CD4-positive, alpha-beta T cell treated with Interleukin-2 at 100 ng/mL for 4 hours (primary cell): ENCODE results near the gene PROB1.
"Not testable (repeated sequence)": the region's sequence is repeated elsewhere in the genome, so short reads cannot be mapped to it uniquely, and the experiment has no call there.

Experiments
- DNase-seq: peaks from one replicate; pipeline ENCODE4 v3.0.0-alpha.2; 2020; ENCODE audit warnings: low spot score

PROB1 gene

GRCh38 chr5:139413153-139413552 is 18.2 kb upstream of the PROB1 start:
- DNase-seq, result no peak

DNA sequence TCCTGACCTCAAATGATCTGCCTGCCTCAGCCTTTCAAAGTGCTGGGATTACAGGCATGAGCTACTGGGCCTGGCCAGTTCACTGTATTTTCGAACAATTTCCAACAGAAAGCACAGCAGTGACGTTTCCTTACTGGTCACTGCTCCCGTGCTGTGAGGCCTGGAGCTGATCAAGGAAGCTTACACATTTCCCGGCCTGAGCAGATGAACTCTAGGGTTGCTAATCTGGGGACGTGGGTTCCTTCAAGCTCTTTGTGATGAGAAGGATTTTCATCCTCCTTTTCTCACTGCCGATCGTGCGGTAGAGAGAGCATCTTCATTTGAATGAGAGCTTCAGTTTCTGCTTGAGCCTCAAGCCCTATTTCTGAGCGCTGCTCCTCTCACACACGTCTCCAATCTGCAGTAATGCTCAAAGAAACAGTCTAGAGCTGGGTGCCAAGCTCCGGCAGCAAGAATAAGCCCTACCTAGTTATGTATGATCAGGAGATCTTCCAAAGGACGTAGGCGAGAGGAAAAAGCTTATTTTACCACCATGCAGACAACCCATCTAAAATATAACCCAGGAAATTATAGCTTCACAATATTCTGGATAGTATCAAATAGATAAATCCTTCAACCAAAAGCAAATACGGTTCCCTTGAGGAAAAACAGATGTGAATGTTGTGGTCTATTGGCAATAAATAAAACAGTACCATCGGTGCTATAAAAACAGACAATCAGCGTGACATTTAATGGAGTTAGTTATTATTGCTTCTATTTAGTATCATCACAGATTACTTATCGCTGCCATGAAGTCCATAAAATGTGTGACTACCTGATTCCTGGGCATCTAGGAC is 16.3 kb upstream of the PROB1 start:
- no peak for DNase-seq

- DNase-seq, result no peak
Measured at GRCh38 chr5:139410121-139410992, 15.5 kb upstream of the PROB1 start.

- not testable (repeated sequence) for DNase-seq
Measured at GRCh38 chr5:139409116-139409515, 14.2 kb upstream of the PROB1 start.

GRCh38 chr5:139408191-139408590 is 13.3 kb upstream of the PROB1 start:
- DNase-seq, result no peak

- DNase-seq, result no peak
Measured at GRCh38 chr5:139407517-139407916, 12.6 kb upstream of the PROB1 start.

DNA sequence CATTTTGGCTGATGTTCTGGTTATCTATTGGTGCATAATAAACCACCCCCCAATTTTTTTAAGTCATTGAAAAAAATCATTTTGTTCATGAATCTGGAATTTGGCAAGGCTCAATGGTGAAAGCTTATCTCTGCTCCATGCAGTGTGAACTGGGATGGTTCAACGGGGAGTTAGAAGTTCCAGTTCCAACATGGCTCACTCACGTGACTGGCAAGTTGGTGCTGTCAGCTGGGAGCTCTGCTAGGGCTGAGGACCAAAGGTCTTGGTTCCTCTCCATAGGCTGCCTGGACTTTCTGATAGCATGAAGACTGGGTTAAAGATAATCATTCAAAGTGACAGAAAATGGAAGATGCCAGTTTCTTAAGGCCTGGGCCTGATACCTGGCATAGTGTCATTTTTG is 12.1 kb upstream of the PROB1 start:
- DNase-seq, result no peak

DNA sequence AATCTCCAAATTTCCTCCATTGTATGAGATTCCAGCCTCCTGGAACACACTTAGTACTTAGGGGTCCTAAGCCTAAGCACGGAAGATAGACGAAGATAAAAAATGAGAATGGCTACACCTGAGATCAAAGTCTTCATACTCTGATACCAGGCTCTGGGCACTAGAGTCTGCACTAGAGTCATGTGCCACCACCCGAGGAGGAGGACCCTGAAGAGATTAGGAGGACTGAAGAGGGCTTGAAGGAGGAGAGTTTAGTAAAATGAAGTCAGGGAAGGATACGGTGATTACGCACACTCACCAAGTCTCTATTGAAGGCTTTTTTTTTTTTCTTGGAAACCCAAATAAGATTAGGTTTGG is 9.6 kb upstream of the PROB1 start:
- no peak for DNase-seq

DNA sequence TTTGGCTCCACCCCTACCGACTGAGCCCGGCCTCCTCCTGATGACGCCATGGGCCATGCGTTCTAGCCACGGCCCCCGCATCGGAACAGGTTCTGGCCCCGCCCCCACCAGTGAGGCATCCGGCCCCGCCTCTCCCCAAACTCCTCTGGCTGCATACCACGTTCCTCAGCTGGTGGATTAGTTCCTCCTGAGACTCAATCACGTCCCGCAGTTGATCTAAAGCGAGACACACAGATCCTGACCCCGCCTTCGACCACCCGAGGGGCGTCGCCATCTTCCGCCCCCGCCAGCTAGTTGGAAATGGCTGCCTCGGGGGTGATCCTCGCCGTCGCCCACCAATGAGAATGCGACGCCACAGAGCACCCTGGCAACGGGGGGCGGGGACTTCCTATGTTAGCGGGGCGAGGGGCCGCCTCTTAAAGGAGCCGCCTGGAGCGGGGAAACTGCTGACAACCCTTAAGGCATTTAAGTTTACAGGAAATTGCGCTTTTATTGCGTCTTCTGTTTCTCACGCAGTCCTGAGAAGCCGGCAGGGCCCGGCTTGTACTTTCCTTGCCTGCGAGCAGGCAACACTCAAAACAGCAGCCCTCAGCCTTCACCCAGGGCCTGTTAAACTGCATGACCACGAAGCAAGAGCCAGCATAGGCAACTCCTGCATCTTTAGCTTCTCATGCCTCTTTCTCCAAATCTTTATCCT is 9.0 kb upstream of the PROB1 start, which contains the start of gene SPATA24:
Gene SPATA24, minus strand, starts transcription at position 303 of the 697 bp plus-strand sequence. Its CDS starts 29 bp downstream, at position 274.
- peak; percentile 97 for DNase-seq

GRCh38 chr5:139403418-139403786 is 8.5 kb upstream of the PROB1 start:
- no peak for DNase-seq

GRCh38 chr5:139402561-139403158 is 7.8 kb upstream of the PROB1 start:
- DNase-seq, result no peak

DNA sequence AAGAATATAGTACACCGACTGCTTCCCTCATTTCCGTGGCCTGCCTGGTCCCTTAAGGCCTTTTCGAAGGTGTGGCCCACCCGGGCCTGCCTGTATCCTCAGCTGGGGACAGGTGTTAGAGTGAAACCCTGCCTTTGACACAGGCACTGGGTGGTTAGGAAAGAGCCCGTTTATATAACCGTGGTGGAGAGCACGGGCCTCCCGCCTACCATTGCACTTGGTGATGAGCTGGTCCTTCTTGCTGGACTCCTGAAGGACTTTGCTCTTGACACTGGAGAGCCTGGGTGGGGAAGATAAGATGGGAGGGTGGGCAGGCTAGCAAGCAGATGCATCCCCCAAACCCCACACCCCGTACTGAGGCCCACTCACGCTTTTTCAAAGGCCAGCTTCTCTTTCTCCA is 6.6 kb upstream of the PROB1 start:
- no peak for DNase-seq

DNA sequence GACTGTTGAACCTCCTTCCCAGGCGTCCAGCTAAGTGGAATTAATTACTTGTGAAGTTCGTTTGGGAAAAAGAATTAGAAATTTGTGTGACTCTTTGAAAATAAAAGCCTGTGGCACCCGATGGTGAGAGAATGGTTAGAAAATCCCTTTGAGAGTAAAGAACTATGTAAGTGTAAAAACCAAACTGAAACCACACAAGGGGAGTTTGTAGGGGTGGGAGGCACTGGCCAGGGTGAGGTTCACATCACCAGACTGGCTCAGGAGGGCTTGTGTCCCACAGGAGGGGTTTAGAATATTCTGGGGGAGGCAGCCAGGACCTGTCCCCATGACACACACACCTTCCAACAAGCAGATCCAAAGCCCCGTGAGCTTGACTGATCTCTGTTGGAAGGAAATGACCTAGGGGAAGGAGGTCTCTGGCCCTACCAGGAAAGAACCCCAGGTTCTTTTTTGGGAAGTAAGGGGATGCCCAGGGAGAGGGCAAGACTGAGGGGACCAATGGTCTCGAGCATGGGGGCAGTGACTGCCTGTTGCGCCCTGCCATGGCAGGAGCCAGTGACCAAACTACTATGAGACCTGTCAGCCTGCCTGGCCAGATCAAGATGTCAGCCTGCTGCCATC is 4.7 kb upstream of the PROB1 start:
- no peak for DNase-seq

- no peak for DNase-seq
Measured at GRCh38 chr5:139397921-139398320, 3.0 kb upstream of the PROB1 start.

- no peak for DNase-seq
Measured at GRCh38 chr5:139396691-139397090, 1.8 kb upstream of the PROB1 start.

DNA sequence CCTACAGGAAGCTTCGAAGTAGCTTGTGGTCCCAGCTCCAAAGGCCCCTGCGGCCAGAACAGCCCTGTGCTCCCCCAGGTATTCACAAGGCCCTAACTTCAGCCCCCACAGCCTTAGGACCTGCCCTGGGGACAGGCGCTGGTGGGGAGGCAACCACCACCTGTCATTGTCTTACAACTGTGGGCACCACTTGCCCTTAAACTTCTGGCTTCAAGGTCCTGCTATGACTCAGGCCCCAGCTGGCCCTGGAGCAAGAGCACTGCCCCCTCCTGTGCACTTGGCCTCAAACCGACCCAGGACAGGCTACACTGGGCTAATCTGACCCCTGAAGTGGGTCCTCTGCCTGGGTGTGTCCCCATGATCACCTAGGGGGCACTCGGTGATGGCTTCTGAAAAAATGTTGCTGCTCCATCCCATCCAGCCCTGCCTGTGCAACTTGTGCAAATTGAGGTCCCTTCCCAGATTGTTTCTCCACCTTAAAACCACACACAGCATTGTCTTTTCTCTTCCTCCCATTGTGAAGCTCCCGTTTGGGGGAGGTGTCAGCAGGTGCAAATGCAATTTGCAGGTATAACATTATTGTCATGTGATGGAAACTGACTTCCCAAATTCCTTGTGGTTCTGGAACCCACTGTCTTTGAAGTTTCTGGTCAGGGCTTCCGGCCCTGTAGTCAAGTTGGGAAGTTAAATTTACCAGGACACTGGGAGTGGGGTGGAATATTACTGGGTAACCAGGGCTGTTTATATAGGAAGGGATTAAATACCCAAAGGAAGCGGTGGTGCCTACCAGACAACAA is 1.1 kb upstream of the PROB1 start:
- DNase-seq, result no peak

- peak; percentile 58 for DNase-seq
Measured at GRCh38 chr5:139394123-139394653, 716 bp downstream of the PROB1 start.

GRCh38 chr5:139393497-139394122 is 1.3 kb downstream of the PROB1 start:
- DNase-seq, result no peak

DNA sequence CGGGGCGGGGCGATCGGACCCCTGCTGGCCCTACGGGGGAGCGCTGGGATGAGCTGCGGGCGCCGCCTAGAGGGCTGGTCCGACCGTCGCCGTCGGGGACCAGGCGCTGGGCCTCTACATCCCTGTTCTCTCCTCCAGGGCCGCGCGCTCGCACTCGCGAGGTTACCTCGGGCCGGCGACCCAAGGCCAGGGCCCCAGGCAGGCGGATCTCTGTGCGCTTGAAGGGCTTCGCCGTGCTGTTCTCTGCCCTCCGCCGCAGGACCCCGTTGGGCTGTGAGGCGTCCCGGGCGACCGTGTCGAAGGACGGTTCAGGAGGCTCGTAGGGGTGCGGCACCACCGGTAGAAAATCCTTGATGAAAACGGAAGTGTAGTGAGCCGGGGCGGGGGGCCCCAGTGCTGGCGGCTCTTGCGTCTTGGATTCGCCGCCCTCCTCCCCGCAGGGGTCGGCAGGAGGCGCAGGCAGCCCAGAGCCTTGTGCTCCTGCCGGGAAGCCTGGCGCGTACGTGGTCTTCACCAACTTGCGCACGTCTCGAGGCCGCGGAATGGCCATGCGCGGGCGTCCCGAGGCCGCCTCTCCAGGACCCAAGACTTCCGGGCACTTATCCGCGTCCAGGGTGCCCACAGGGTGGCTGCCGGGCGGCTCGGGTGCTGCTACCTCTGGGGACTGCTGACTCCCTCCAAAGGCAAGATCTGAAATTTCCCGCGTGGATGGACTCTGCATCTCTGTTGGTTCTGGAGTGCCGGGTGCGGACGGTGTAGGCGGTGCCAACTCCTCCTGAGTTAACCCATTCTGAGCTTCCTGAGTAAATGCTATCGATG is 2.0 kb downstream of the PROB1 start:
- peak; percentile 77 for DNase-seq
